ENCODE measurements around the gene TAAR8.
A peak's percentile ranks its signal among the peaks of the same experiment; 100 is the strongest.
"Not testable (repeated sequence)": the region's sequence is repeated elsewhere in the genome, so short reads cannot be mapped to it uniquely, and the experiment has no call there.

TAAR8 gene

GRCh38 chr6:132552372-132552771 is at the start of gene TAAR8:
TSS of gene TAAR8 (plus strand) at chr6:132552672. CDS start at chr6:132552693, 21 bp downstream.
- no peak for DNase-seq

- no peak for DNase-seq
These were observed 47.7 kb upstream of the TAAR8 start for GRCh38 chr6:132504757-132505156.

GRCh38 chr6:132505158-132505557 is 47.3 kb upstream of the TAAR8 start:
- no peak for DNase-seq

GRCh38 chr6:132506461-132506860 is 46.0 kb upstream of the TAAR8 start:
- no peak for DNase-seq

- DNase-seq, result no peak
These were observed 45.3 kb upstream of the TAAR8 start for GRCh38 chr6:132506869-132507808.

GRCh38 chr6:132511210-132511830 is 41.2 kb upstream of the TAAR8 start:
- DNase-seq, result no peak

- no peak for DNase-seq
These were observed 40.6 kb upstream of the TAAR8 start for GRCh38 chr6:132511831-132512220.

- no peak for DNase-seq
These were observed 40.2 kb upstream of the TAAR8 start for GRCh38 chr6:132512342-132512637.

GRCh38 chr6:132512638-132513632 is 39.5 kb upstream of the TAAR8 start, which contains the start of gene STX7:
TSS of gene STX7 (minus strand) at chr6:132513116. CDS start at chr6:132503530, 9,586 bp downstream.
- DNase-seq, result peak; percentile 86

- DNase-seq, result peak; percentile 11
These were observed 38.5 kb upstream of the TAAR8 start for GRCh38 chr6:132513831-132514545.

GRCh38 chr6:132515386-132515785 is 37.1 kb upstream of the TAAR8 start:
- no peak for DNase-seq

GRCh38 chr6:132520953-132521352 is 31.5 kb upstream of the TAAR8 start:
- DNase-seq, result peak; percentile 41

GRCh38 chr6:132524646-132525045 is 27.8 kb upstream of the TAAR8 start:
- no peak for DNase-seq

- no peak for DNase-seq
These were observed 26.6 kb upstream of the TAAR8 start for GRCh38 chr6:132525866-132526265.

GRCh38 chr6:132526461-132526860 is 26.0 kb upstream of the TAAR8 start:
- no peak for DNase-seq

- DNase-seq, result peak; percentile 46
These were observed 24.7 kb upstream of the TAAR8 start for GRCh38 chr6:132527791-132528190.

GRCh38 chr6:132530293-132530974 is 22.0 kb upstream of the TAAR8 start:
- DNase-seq, result peak; percentile 55

- not testable (repeated sequence) for DNase-seq
These were observed 17.9 kb upstream of the TAAR8 start for GRCh38 chr6:132534546-132534945.

GRCh38 chr6:132537145-132537544 is 15.3 kb upstream of the TAAR8 start:
- no peak for DNase-seq

GRCh38 chr6:132537977-132538376 is 14.5 kb upstream of the TAAR8 start, which contains the start of gene TAAR9:
TSS of gene TAAR9 (plus strand) at chr6:132538277. CDS start at chr6:132538290, 13 bp downstream.
- DNase-seq, result no peak

GRCh38 chr6:132544826-132545225 is 7.6 kb upstream of the TAAR8 start:
- DNase-seq, result no peak
